DOHH2 (cell line): ENCODE data around the gene MRPL1.
A peak's percentile ranks its signal among the peaks of the same experiment; 100 is the strongest.

Source experiments
- EZH2phosphoT487 ChIP-seq: fragments of 200-600 bp; sonication (generic); IDR thresholded peaks from 2 replicates; pipeline ENCODE4 v1.6.1; 2017; ENCODE audit warnings: borderline replicate concordance, mild to moderate bottlenecking, antibody characterized with exemption, low read length, moderate library complexity, mixed read lengths
- TF ChIP-seq, protein P1 (sequence below): fragments of 200-600 bp; sonication (generic); IDR thresholded peaks from one replicate; pipeline ENCODE4 v1.5.1; 2014; ENCODE audit warnings: antibody characterized with exemption, mild to moderate bottlenecking, low read depth, low read length; ENCODE audit not compliant: poor library complexity, severe bottlenecking

DNA sequence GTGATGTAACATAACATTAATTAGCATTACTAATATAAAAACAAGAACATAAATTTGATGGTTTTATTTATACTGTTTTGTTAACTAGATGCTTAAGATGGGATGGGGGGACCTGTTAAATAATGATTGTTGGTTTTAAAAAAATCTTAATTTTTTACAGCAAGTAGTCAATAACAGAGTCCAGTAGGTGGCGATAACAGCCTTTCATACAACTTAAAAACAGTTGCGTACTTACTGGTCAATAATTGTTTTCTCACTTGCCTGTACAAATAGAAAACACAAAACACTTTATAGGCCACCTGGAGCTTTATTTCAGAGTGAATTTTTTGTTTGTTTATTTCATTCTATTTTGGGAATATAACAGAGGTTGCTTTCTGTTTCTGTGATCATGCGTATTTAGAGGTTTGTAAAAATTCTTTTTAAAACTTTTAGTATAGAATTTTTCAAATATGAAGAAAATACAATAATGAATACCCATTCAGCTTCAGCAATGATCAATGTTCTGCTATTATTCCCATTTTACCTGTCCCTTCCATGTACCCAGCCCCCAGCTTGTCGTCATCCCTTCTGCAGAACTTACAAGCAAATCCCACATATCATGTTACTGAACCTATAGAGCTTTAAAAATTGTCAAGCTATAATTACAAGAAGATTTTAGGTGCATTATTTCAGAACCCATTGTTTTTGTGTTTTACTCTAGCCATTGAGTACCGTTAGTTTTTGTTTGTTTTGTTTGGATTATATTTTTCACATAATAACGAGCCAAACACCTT is 97.1 kb downstream of the MRPL1 start:
- TF ChIP-seq, protein P1, sequence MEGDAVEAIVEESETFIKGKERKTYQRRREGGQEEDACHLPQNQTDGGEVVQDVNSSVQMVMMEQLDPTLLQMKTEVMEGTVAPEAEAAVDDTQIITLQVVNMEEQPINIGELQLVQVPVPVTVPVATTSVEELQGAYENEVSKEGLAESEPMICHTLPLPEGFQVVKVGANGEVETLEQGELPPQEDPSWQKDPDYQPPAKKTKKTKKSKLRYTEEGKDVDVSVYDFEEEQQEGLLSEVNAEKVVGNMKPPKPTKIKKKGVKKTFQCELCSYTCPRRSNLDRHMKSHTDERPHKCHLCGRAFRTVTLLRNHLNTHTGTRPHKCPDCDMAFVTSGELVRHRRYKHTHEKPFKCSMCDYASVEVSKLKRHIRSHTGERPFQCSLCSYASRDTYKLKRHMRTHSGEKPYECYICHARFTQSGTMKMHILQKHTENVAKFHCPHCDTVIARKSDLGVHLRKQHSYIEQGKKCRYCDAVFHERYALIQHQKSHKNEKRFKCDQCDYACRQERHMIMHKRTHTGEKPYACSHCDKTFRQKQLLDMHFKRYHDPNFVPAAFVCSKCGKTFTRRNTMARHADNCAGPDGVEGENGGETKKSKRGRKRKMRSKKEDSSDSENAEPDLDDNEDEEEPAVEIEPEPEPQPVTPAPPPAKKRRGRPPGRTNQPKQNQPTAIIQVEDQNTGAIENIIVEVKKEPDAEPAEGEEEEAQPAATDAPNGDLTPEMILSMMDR = peak; percentile 60
- TF ChIP-seq EZH2phosphoT487 = no peak
